Suprapubic skin (tissue), 4 donors: ENCODE results near the gene OCRL.

ENCODE experiments used
- EP300 ChIP-seq: sonication (generic); formaldehyde crosslinking; IDR thresholded peaks from one replicate; pipeline ENCODE4 v1.6.1; 2017; ENCODE audit warnings: antibody characterized with exemption
- POLR2AphosphoS5 ChIP-seq, 3 donors: sonication (generic); formaldehyde crosslinking; IDR thresholded peaks; one replicate each; pipeline ENCODE4 v1.6.1; 2017; ENCODE audit warnings: antibody characterized with exemption in 3 of 3

DNA sequence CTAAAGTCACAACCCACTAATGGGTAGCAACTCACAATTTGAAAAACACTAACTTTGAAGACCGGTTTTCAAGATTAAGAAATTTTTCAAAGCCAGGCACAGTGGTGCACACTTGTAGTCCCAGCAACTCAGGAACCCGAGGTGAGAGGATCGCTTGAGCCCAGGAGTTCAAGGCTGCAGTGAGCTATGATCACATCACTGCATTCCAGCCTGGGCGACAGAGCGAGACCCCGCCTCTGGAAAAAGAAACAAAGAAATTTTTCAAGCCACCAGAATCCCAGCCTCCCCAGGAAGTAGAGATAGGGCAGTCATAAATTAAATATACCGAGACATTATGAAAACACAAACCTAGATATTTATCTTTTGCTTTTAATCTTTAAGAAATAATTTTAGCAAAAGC is 29.7 kb upstream of the OCRL start:
- TF ChIP-seq POLR2AphosphoS5 (IDR thresholded peaks at IDR 0.05) (no peak), EP300 (no peak)
